ENCODE results near the gene MGAT4C.
"Not testable (repeated sequence)": the region's sequence is repeated elsewhere in the genome, so short reads cannot be mapped to it uniquely, and the experiment has no call there.

The MGAT4C gene

GRCh38 chr12:86097161-86097560 lies 159.0 kb downstream of the MGAT4C start:
- no peak for TF ChIP-seq CTCF (conservative IDR thresholded peaks at IDR 0.05)
- no peak overlapping the region for H3K27ac ChIP-seq

- no peak for TF ChIP-seq CTCF (conservative IDR thresholded peaks at IDR 0.05)
- H3K27ac ChIP-seq: no peak overlapping the region
Observed at GRCh38 chr12:86091681-86092080, 164.5 kb downstream of the MGAT4C start.

GRCh38 chr12:86081843-86082242 lies 174.3 kb downstream of the MGAT4C start:
- no peak for TF ChIP-seq CTCF (conservative IDR thresholded peaks at IDR 0.05)
- no peak overlapping the region for H3K27ac ChIP-seq

- H3K27ac ChIP-seq: not testable (repeated sequence)
Observed at GRCh38 chr12:86059052-86059451, 197.1 kb downstream of the MGAT4C start.

- no peak for TF ChIP-seq CTCF (conservative IDR thresholded peaks at IDR 0.05)
- no peak overlapping the region for H3K27ac ChIP-seq
Observed at GRCh38 chr12:86057092-86057845, 198.9 kb downstream of the MGAT4C start.

- TF ChIP-seq CTCF (conservative IDR thresholded peaks at IDR 0.05): no peak
- no peak overlapping the region for H3K27ac ChIP-seq
Observed at GRCh38 chr12:86052921-86053320, 203.3 kb downstream of the MGAT4C start.

- no peak for TF ChIP-seq CTCF (conservative IDR thresholded peaks at IDR 0.05)
- no peak overlapping the region for H3K27ac ChIP-seq
Observed at GRCh38 chr12:86050010-86050409, 206.2 kb downstream of the MGAT4C start.

- TF ChIP-seq CTCF (conservative IDR thresholded peaks at IDR 0.05): no peak
- no peak overlapping the region for H3K27ac ChIP-seq
Observed at GRCh38 chr12:86044396-86044795, 211.8 kb downstream of the MGAT4C start.

Data from VCaP (cell line).